ENCODE results near the gene IGF2BP1. TPM values are rescaled to one million over a fixed set of nuclear protein-coding genes. Genes with fewer than 3 reads are reported as not detected.

IGF2BP1 gene
- total RNA-seq (2014; rRNA removed; shearing (Covaris generic)): 27.7 and 27.8 TPM in 2 replicates

DNA sequence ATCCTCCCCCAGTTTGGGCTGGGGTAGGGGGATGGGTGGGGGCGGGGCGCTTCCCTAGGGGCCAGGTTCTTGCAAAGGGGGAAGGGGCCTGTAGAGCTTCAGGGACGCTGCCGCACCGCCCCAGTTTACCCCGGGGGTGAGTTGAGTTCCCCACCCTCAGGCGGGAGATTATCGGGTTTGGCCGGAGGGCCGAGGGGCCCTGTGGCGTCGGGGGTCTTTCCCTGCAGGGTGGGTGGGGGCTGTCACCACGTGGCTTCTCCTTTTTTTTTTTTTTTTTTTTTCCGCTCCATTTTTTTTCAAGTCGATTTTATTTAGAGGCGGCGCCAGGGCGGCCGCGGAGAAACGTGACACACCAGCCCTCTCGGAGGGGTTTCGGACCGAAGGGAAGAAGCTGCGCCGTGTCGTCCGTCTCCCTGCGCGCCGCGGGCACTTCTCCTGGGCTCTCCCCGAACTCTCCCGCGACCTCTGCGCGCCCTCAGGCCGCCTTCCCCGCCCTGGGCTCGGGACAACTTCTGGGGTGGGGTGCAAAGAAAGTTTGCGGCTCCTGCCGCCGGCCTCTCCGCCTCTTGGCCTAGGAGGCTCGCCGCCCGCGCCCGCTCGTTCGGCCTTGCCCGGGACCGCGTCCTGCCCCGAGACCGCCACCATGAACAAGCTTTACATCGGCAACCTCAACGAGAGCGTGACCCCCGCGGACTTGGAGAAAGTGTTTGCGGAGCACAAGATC, at the start of gene IGF2BP1:
IGF2BP1 (plus strand) TSS at position 283 of the 724 bp plus-strand sequence; CDS start at position 644, 361 bp downstream.

Small RNA genes within 50 kb of the gene (small RNA-seq; reads per million reads assigned to genes)
- gene RF00017 (not detected), gene RF01210 (not detected), gene RNU1-42P (not detected), gene RNU6-826P (not detected)

Other genes starting within 250 kb of the IGF2BP1 start
- 0.41 and 1.2 TPM in 2 replicates for gene TTLL6, start 180.2 kb upstream of the IGF2BP1 start, total RNA-seq (2014; rRNA removed; shearing (Covaris generic))
- 55.8 and 76.3 TPM in 2 replicates for gene CALCOCO2, start 166.3 kb upstream of the IGF2BP1 start, total RNA-seq (2014; rRNA removed; shearing (Covaris generic))
- 90.2 and 103 TPM in 2 replicates for gene ATP5MC1, start 104.6 kb upstream of the IGF2BP1 start, total RNA-seq (2014; rRNA removed; shearing (Covaris generic))
- 80.4 and 84.5 TPM in 2 replicates for gene UBE2Z, start 89.0 kb upstream of the IGF2BP1 start, total RNA-seq (2014; rRNA removed; shearing (Covaris generic))
- 183 and 203 TPM in 2 replicates for gene SNF8, start 52.5 kb upstream of the IGF2BP1 start, total RNA-seq (2014; rRNA removed; shearing (Covaris generic))
- not detected in 2 replicates for gene GIP, start 28.8 kb upstream of the IGF2BP1 start, total RNA-seq (2014; rRNA removed; shearing (Covaris generic))
- gene B4GALNT2, start 135.4 kb downstream of the IGF2BP1 start, total RNA-seq (2014; rRNA removed; shearing (Covaris generic)): not detected in 2 replicates
- gene GNGT2, start 213.2 kb downstream of the IGF2BP1 start, total RNA-seq (2014; rRNA removed; shearing (Covaris generic)): 0.27 and 0.38 TPM in 2 replicates
- gene ABI3, start 213.3 kb downstream of the IGF2BP1 start, total RNA-seq (2014; rRNA removed; shearing (Covaris generic)): 0.27 TPM in 1 of 2 replicates, not detected in the other
- gene PHOSPHO1, start 233.4 kb downstream of the IGF2BP1 start, total RNA-seq (2014; rRNA removed; shearing (Covaris generic)): 0.34 TPM in 1 of 2 replicates, not detected in the other